Measurements from ENCODE around the gene HMGCLL1.

- TF ChIP-seq CTCF (IDR thresholded peaks at IDR 0.05) = peak; percentile 71
- no peak for TF ChIP-seq ZFX (IDR thresholded peaks at IDR 0.05; ENCODE audit: borderline replicate concordance)
Observed at GRCh38 chr6:55528624-55529023, 50.4 kb downstream of the HMGCLL1 start.

Measured in 22Rv1 (cell line).